HL-60 (cell line): ENCODE measurements around the gene PABPN1L.

Experiments used
- GABPA ChIP-seq: IDR thresholded peaks from 2 replicates; pipeline ENCODE4 v1.6.1; 2012; ENCODE audit warnings: low read depth
- POLR2AphosphoS5 ChIP-seq: IDR thresholded peaks from 2 replicates; pipeline ENCODE4 v1.6.1; 2012; ENCODE audit warnings: low read depth
- TF ChIP-seq, protein P1 (sequence below): IDR thresholded peaks from one replicate; pipeline ENCODE4 v1.5.1; 2011; ENCODE audit warnings: low read length, control low read depth, inconsistent platforms; ENCODE audit not compliant: insufficient read depth

GRCh38 chr16:88846088-88846487 is 20.4 kb downstream of the PABPN1L start:
- TF ChIP-seq POLR2AphosphoS5 (no peak), GABPA (no peak)
- TF ChIP-seq, protein P1, sequence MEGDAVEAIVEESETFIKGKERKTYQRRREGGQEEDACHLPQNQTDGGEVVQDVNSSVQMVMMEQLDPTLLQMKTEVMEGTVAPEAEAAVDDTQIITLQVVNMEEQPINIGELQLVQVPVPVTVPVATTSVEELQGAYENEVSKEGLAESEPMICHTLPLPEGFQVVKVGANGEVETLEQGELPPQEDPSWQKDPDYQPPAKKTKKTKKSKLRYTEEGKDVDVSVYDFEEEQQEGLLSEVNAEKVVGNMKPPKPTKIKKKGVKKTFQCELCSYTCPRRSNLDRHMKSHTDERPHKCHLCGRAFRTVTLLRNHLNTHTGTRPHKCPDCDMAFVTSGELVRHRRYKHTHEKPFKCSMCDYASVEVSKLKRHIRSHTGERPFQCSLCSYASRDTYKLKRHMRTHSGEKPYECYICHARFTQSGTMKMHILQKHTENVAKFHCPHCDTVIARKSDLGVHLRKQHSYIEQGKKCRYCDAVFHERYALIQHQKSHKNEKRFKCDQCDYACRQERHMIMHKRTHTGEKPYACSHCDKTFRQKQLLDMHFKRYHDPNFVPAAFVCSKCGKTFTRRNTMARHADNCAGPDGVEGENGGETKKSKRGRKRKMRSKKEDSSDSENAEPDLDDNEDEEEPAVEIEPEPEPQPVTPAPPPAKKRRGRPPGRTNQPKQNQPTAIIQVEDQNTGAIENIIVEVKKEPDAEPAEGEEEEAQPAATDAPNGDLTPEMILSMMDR, result no peak
